HAP-1 (cell line): ENCODE measurements around the gene BHLHE23.

Experiments
- DNase-seq, 2 experiments: peaks; one replicate each; pipeline ENCODE4 v3.0.0-alpha.2; 2016 to 2020; ENCODE audit warnings: low spot score in 2 of 2
- H3K27me3 ChIP-seq: fragments of 250-450 bp; sonication (Bioruptor Pico); 2 replicates; pipeline ENCODE4 v1.5.1; 2020; ENCODE audit warnings: low read depth, mild to moderate bottlenecking, moderate library complexity
- H3K36me3 ChIP-seq: fragments of 250-450 bp; sonication (Bioruptor Pico); replicated peaks from 2 replicates; pipeline ENCODE4 v1.5.1; 2020; ENCODE audit warnings: mild to moderate bottlenecking
- H3K4me1 ChIP-seq: fragments of 250-450 bp; sonication (Bioruptor Pico); 2 replicates; pipeline ENCODE4 v1.5.1; 2020; ENCODE audit warnings: mild to moderate bottlenecking
- H3K4me3 ChIP-seq: fragments of 250-450 bp; sonication (Bioruptor Pico); 2 replicates; pipeline ENCODE4 v1.5.1; 2020; ENCODE audit warnings: mild to moderate bottlenecking, moderate library complexity
- H3K9me3 ChIP-seq: fragments of 250-450 bp; sonication (Bioruptor Pico); 2 replicates; pipeline ENCODE4 v1.5.1; 2020; ENCODE audit warnings: mild to moderate bottlenecking, moderate library complexity
- in situ Hi-C: fragments of 300-500 bp; cut with MboI; formaldehyde crosslinking; loops from 3 replicates; pipeline ENCODE4 v1.14.3; 2020; ENCODE audit warnings: low sequenced_read_pairs, inconsistent platforms, mixed read lengths

Gene BHLHE23

DNA sequence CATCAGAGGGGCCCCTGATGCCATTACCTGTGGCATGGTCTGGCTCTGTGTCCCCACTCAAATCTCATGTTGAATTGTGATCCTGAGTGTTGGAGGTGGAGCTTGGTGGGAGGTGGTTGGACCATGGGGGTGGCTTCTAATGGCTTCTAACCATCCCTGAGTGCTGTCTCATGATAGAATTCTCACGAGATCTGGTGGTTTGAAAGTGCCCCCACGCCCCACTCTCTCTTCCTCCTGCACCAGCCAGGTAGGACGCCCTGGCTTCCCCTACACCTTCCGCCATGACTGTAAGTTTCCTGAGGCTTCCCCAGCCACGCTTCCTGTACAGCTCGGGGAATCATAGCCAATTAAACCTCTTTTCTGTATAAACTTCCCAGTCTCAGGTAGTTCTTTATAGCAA, 14.9 kb downstream of the BHLHE23 start:
- in situ Hi-C loops, result no loop called here

DNA sequence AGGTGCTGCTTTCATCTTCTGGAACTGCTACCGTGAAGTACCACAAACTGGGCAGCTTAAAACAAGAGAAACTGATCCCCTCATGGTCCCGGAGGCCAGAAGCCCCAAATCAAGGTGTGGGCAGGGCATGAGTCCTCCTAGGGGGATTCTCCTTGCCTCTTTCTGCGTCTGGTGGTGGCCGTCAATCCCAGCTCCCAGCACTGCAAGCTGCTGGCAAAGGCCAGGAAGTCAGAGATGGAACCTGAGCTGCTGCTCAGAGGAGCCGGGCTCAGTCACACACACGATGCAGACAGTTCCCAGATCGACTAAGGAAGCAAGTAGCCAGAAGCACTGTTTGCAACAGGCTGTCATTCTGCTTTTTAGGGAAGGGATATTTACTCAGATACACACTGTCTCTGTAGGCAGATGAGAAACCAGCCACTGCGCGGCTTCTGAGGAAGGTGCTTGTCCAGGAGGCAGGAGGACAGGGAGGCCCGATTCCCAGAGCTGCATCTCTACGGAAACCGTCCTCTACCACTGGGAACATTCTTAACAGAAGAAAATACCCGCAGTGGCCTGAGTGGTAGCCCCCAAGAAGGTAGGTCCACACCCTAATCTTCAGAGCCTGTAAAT, 15.5 kb downstream of the BHLHE23 start:
- in situ Hi-C loops, result no loop called here
- no peak overlapping the region for H3K4me3 ChIP-seq

More for the DNA sequence above, 14.9 kb downstream of the BHLHE23 start:
- no peaks in the 10 kb centered on the region for H3K9me3 ChIP-seq
- H3K27me3 ChIP-seq, result peaks cover 61% of the 10 kb centered on the region
- no peak for DNase-seq
- H3K4me3 ChIP-seq, result no peak overlapping the region
- no peaks in the 10 kb centered on the region; the same call in none of the 2 replicates for H3K4me1 ChIP-seq
- H3K36me3 ChIP-seq, result no peaks in the 10 kb centered on the region

DNA sequence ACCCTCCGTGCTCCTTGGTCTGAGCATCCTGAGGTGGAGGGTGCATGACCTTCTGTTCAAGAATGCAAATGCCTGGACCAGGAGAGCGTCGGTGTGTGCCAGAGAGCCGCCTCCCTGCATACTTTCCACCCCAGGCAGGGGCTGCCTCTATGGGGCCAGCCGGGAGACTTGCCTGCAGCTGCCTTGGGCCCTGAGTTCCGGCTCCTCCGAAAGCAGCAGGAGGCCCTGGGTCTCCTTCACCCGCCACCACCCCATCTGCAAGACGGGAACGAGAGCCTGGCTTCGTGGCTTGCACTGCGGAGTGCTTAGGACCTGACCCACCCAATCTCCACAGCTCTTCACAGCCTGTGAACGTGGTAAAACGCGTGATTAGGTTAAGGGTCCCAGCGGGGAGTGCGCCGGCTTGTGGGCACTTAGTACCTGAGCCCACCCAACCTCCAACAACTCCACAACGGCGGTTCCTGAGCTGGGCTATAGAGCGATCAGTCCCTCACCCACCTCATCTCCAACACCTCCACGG, 16.4 kb downstream of the BHLHE23 start:
- no peaks in the 10 kb centered on the region; the same call in none of the 2 replicates for H3K4me1 ChIP-seq

More for the DNA sequence above, 15.5 kb downstream of the BHLHE23 start:
- peaks cover 56% of the 10 kb centered on the region for H3K27me3 ChIP-seq
- no peak for DNase-seq
- H3K4me1 ChIP-seq, result no peaks in the 10 kb centered on the region; the same call in none of the 2 replicates
- H3K36me3 ChIP-seq, result no peaks in the 10 kb centered on the region
- no peaks in the 10 kb centered on the region for H3K9me3 ChIP-seq

DNA sequence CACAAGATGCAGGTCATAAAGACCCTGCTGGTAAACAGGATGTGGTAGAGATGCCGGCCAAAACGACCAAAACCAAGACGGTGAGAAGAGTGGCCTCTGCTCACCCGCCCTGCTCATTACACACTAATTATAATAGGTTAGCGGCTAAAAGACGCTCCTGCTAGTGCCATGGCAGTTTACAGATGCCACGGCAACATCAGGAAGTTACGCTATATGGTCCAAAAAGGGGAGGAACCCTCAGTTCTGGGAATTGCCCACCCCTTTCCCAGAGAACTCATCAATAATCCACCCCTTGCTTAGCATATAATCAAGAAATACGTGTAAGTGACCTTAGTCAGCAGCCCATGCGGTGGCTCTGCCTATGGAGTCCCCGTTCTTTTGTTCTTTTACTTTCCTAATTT, 17.6 kb downstream of the BHLHE23 start:
- in situ Hi-C loops, result no loop called here
- Histone ChIP-seq H3K4me3 (no peak overlapping the region), H3K27me3 (peaks cover 40% of the 10 kb centered on the region), H3K4me1 (no peaks in the 10 kb centered on the region; the same call in none of the 2 replicates), H3K9me3 (no peaks in the 10 kb centered on the region), H3K36me3 (no peaks in the 10 kb centered on the region)
- no peak for DNase-seq

More for the DNA sequence above, 16.4 kb downstream of the BHLHE23 start:
- peaks cover 47% of the 10 kb centered on the region for H3K27me3 ChIP-seq
- no peak for DNase-seq
- H3K36me3 ChIP-seq, result no peaks in the 10 kb centered on the region
- in situ Hi-C loops, result no loop called here
- no peak overlapping the region for H3K4me3 ChIP-seq
- H3K9me3 ChIP-seq, result no peaks in the 10 kb centered on the region

DNA sequence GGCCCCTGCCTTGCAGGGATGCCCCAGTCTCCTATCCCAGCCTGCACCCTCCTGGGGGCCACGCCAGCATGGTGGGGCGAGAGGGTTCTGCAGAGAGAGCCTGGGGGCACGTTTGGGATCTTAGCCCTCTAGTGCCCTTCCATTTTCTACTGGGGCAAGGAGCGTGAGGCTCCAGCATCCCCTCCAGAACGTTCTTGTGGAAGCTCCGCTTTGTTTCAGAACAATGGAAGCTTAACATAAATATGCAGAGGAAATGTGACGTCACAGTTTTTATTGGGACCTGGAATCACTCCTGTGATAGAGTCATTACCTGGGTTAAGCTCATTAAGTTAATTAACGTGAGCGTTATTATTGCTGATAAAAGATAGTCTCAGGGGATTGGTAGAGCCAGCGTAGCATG, 19.6 kb downstream of the BHLHE23 start:
- no peaks in the 10 kb centered on the region for H3K36me3 ChIP-seq
- H3K4me3 ChIP-seq, result no peak overlapping the region
- no peaks in the 10 kb centered on the region for H3K9me3 ChIP-seq
- H3K4me1 ChIP-seq, result no peaks in the 10 kb centered on the region; the same call in none of the 2 replicates
- DNase-seq, result peak in 1 of 2 experiments; percentile 9
- peaks cover 35% of the 10 kb centered on the region for H3K27me3 ChIP-seq
- in situ Hi-C loops, result no loop called here

DNA sequence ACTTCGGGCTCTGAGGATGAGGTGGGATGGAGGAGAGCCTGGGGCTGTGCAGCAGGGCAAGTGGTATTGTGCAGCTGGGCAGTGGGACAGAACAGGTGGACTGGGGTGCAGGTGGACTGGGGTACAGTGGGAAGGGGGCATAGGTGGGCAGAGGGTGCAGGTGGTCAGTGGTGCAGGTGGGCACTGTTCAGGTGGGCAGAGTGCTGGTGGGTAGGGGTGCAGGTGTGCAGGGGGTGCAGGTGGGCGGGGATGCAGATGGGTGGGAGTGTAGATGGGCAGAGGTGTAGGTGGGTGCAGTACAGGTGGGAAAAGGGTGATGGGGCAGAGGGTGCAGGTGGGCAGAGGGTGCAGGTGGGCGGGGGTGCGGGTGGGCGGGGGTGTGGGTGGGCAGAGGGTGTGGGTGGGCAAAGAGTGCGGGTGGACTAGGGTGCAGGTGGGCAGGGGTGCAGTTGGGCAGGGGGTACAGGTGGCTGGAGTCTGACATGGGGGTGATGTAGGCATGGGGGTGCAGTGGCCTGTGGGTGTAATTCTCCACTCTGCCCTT, 20.4 kb downstream of the BHLHE23 start:
- Histone ChIP-seq H3K27me3 (peaks cover 35% of the 10 kb centered on the region), H3K4me3 (no peak overlapping the region), H3K4me1 (no peaks in the 10 kb centered on the region; the same call in none of the 2 replicates), H3K36me3 (no peaks in the 10 kb centered on the region), H3K9me3 (no peaks in the 10 kb centered on the region)
- no peak for DNase-seq
- in situ Hi-C loops, result no loop called here

DNA sequence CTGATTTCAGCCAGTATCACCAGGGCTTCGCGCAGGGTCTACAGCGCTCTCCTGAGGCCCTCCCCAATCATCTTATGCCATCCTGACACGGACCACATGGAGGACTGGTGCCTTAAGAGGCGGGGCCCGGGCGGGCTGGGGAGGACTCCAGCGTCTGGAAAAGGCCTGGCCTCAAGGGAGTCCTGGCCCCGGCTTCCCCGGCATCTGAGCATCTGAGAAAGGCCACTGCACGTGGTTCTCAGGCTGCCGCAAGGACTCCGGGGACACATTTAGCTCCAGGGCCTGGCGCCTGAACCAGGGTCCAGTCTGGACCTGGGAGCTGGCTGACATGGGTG, 21.4 kb downstream of the BHLHE23 start:
- H3K27me3 ChIP-seq, result peaks cover 32% of the 10 kb centered on the region
- H3K4me3 ChIP-seq, result no peak overlapping the region
- H3K36me3 ChIP-seq, result no peaks in the 10 kb centered on the region
- DNase-seq, result no peak
- no peaks in the 10 kb centered on the region for H3K9me3 ChIP-seq
- H3K4me1 ChIP-seq, result peaks cover 3% of the 10 kb centered on the region
- in situ Hi-C loops, result no loop called here

DNA sequence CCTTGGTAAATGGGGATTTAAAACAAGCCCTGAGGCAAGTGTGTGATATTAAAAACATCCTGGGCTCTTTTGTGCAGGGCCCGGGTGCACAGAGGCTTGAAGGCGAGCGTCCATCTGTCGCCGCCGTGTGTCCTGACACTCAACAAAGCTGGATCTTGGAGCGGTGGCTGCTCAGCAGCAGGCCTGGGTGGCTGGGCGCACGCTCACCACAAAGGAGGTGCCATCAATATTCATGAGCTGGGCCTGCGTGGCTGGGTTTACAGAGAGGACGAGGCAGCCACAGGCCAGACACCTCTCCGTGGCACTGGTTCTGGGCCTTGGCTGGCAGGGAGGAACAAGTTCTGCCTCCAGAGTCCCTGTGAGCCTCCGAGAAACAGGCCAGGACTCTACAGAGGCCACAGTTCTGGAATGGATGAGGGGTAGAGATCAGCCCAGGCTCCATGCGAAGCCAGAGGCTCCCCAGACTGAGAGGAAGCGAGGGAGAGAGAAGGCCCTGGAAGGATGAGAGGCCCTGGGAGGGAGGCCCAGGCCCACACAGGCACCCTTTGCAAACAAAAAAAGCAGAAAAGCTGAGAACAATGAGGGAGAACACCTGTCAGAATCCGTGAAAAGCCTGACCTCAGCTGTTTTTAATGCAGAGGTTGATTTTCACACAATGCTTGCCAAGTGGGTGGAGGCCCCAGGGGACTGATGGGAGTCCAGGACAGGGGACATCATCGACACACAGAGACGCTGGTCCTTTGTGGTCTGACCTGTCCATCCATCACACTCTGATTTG, 21.9 kb downstream of the BHLHE23 start:
- in situ Hi-C loops, result no loop called here
- peaks cover 3% of the 10 kb centered on the region for H3K4me1 ChIP-seq
- H3K9me3 ChIP-seq, result no peaks in the 10 kb centered on the region
- no peaks in the 10 kb centered on the region for H3K36me3 ChIP-seq
- peaks cover 35% of the 10 kb centered on the region for H3K27me3 ChIP-seq
- DNase-seq, result peak in 1 of 2 experiments; percentile 31
- no peak overlapping the region for H3K4me3 ChIP-seq

DNA sequence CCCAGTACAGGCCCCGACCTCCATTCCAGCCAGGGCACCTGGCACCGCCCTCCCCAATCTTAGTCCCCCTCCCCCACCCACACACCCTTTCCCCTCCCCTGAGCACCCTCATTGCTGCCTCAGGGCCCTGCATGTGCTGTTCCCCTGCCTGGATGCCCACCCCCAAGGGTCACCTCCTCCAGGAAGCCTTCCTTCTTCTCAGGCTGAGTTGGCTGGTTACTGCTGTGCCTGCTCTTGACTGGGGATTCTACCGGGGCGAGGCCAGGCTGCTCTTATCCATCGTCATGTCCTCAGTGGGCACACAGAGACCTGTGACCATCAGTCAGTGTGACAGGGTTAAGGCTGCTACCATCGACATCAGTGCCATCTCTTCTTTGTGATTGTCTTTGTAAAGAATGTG, 23.6 kb downstream of the BHLHE23 start:
- in situ Hi-C loops, result no loop called here
- no peak for DNase-seq
- H3K9me3 ChIP-seq, result no peaks in the 10 kb centered on the region
- peaks cover 40% of the 10 kb centered on the region for H3K27me3 ChIP-seq
- no peak overlapping the region for H3K4me3 ChIP-seq
- no peaks in the 10 kb centered on the region for H3K36me3 ChIP-seq
- peaks cover 3% of the 10 kb centered on the region for H3K4me1 ChIP-seq

DNA sequence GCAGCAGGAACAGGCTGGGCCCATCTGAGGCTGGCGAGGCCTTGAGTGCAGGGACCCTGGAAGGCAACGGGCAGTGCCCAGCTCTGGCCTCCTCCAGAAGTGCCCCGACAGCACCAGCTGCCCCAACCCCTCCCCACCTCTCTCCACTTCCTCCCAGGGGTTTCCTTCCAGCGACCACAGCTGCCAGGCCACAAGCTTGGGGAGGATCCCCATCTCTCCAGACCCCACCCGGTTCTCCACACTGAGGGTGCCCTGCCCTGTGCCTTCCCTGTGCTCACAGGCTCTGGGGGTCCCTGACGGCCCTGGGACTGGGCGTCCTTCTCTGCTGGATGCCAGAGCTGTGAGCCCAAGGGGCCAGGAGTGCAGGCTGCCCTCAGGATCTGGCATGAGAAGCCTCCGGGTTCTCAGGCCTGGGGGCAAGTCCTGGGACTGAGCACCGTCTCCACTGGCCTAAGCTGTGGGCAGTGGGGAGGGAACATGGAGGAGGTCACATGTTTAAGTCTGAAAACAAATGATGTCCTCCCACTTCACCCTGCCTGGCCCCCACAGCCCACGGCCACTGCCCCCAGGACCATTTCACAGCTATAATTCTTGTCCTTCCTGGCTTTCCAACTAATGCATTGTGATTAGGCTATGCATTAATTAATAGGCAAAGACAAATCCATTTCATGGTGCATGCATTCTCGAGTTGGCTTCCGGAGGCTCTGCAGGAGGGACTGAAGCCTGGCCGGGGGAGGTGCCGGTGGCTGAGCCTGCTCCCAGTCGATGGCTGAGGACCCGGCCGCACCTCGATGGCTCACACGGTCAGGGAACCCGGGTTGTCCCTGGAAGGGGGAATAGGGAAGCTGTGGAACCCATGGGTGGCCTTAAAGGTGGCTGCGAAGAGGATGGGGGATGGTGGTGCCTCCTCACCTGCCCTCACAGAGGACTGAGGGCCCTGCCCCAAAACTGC, 24.4 kb downstream of the BHLHE23 start:
- H3K4me1 ChIP-seq, result peaks cover 3% of the 10 kb centered on the region
- H3K4me3 ChIP-seq, result no peak overlapping the region
- H3K36me3 ChIP-seq, result no peaks in the 10 kb centered on the region

DNA sequence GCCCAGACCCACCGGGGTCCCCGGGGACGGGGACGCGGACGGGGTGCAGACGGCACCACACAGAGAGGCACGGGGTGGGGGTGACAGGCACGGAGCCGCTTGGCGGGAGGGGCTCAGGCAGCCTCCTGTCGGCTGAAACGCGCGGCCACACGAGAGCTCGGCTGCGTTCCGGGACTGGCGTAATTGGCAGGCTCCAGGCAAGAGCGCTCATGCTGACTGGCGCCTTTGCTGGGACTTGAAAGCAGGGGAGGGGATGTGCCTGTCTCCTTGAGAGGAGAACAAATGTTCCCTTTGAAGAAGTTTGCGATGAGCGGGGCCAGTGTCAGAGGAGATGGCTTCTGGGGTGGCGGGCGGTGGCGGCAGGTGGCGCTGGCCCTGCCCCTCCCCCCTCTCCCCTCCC, 25.8 kb downstream of the BHLHE23 start:
- Histone ChIP-seq H3K27me3 (peaks cover 53% of the 10 kb centered on the region), H3K36me3 (no peaks in the 10 kb centered on the region), H3K4me1 (peaks cover 3% of the 10 kb centered on the region; the same call in 1 of the 2 replicates), H3K9me3 (no peaks in the 10 kb centered on the region), H3K4me3 (no peak overlapping the region)
- DNase-seq, result peak; percentile 13 to 59
- in situ Hi-C loops, result no loop called here

More for the DNA sequence above, 24.4 kb downstream of the BHLHE23 start:
- Histone ChIP-seq H3K27me3 (peaks cover 43% of the 10 kb centered on the region), H3K9me3 (no peaks in the 10 kb centered on the region)
- in situ Hi-C loops, result no loop called here
- DNase-seq, result no peak

DNA sequence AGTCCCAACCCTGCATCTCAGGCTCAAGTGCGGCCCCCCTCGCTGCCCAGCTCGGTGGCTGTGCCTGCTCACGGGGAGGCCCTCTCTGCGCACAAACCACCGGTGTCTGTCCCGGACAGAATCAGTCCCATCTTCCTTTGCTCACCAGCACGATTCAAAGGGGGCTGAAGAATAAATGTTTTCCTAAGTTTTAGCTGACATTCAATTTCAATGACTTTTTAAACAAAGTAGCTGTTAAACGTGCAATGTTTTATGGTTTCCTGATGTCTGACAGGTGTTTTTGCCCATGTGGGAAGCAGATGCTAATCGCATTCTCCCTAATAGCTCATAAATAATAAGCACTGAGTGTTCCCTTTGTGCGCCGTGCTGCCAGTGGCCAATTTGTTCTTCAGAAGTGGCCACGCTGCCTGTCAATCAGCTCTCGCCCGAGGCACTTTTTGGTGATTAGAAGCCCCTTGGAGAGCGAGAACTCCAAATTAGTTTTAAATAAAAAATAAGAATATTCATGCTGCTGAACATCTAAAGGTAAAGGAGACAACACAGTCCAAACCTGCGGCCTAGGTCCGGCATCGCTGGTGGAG, 26.3 kb downstream of the BHLHE23 start:
- in situ Hi-C loops, result no loop called here
- H3K36me3 ChIP-seq, result no peaks in the 10 kb centered on the region
- peaks cover 3% of the 10 kb centered on the region; the same call in 1 of the 2 replicates for H3K4me1 ChIP-seq
- H3K27me3 ChIP-seq, result peaks cover 56% of the 10 kb centered on the region
- peak; percentile 58 to 73 for DNase-seq
- H3K4me3 ChIP-seq, result no peak overlapping the region
- H3K9me3 ChIP-seq, result no peaks in the 10 kb centered on the region

DNA sequence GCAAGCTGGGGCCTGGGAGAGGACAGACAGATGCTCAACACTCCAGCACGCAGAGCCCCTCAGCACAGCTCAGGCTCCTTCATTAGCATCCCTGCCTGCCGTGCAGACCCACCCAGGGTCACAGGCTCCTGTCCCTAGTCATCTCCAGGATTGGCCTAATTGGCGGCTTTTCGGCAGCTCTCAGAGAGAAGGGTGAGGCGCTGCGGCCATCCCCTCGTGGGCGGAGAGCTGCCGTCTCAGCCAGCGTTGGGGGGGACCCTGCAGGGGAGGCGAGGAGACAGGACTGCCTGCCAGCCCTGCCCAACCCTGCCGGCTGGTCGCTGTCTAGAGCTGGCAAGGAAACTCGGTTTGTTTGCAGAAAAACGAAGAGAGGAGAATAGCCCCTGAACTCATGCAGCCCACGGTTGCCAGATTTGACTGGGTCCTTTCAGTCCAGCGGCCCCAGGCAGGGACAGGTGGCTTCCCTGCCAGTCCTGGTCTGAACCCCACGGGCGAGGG, 26.8 kb downstream of the BHLHE23 start:
- DNase-seq, result no peak
- peaks cover 62% of the 10 kb centered on the region for H3K27me3 ChIP-seq
- H3K36me3 ChIP-seq, result no peaks in the 10 kb centered on the region
- no peak overlapping the region for H3K4me3 ChIP-seq
- in situ Hi-C loops, result no loop called here
- peaks cover 3% of the 10 kb centered on the region; the same call in 1 of the 2 replicates for H3K4me1 ChIP-seq
- H3K9me3 ChIP-seq, result no peaks in the 10 kb centered on the region
